Ishikawa (cell line): Measurements from ENCODE around the gene NPAS2.

ENCODE experiments used
- EP300 ChIP-seq: IDR thresholded peaks from 2 replicates; pipeline ENCODE4 v1.6.1; 2012; ENCODE audit warnings: borderline replicate concordance
- RAD21 ChIP-seq: IDR thresholded peaks from 2 replicates; pipeline ENCODE4 v1.6.1; 2012; ENCODE audit warnings: low read depth
- TAF1 ChIP-seq: IDR thresholded peaks from 2 replicates; pipeline ENCODE4 v1.6.1; 2012; ENCODE audit warnings: low read depth, mild to moderate bottlenecking

GRCh38 chr2:100993294-100993693 is 173.4 kb downstream of the NPAS2 start:
- TF ChIP-seq EP300 (no peak), RAD21 (no peak), TAF1 (no peak)
